ENCODE data around the gene QTRT2.

Gene QTRT2

GRCh38 chr3:114127517-114127916 is 71.0 kb downstream of the QTRT2 start:
- DNase-seq, result no peak

- DNase-seq, result no peak
Measured at GRCh38 chr3:114128231-114128630, 71.7 kb downstream of the QTRT2 start.

- DNase-seq, result no peak
Measured at GRCh38 chr3:114128826-114129225, 72.3 kb downstream of the QTRT2 start.

- no peak for DNase-seq
Measured at GRCh38 chr3:114132500-114132899, 76.0 kb downstream of the QTRT2 start.

GRCh38 chr3:114133947-114134346 is 77.4 kb downstream of the QTRT2 start:
- DNase-seq, result no peak

Measured in activated T-cell treated with anti-CD3 and anti-CD28 coated beads for 4 hours (primary cell).